Subcutaneous preadipocyte (primary cell): ENCODE results near the gene SLC25A20. TPM values are rescaled to one million over a fixed set of nuclear protein-coding genes. Genes with fewer than 3 reads are reported as not detected.

ENCODE experiments used
- total RNA-seq: library from RNA; depleted of rRNA; stranded (reverse); fragments of >200 nt; gene quantifications from 2 replicates; pipeline ENCODE4 v1.2.3, GENCODE V29; 2012

Gene SLC25A20
- total RNA-seq, result 9.9 and 12.9 TPM in 2 replicates

GRCh38 chr3:48898383-48899234 is at the start of gene SLC25A20:
TSS of gene SLC25A20 (minus strand) at chr3:48898882. CDS start at chr3:48898794, 88 bp downstream.

GRCh38 chr3:48918388-48919214 is 19.9 kb upstream of the SLC25A20 start, which contains the start of gene ARIH2:
TSS of gene ARIH2 (plus strand) at chr3:48918842. CDS start at chr3:48927559, 8,717 bp downstream.

GRCh38 chr3:48847504-48848423 is 50.9 kb downstream of the SLC25A20 start, which contains the start of gene PRKAR2A:
TSS of gene PRKAR2A (minus strand) at chr3:48847874. CDS start at chr3:48847596, 278 bp downstream.

Other genes with a start within 250 kb of the SLC25A20 start
- gene CELSR3, start 236.0 kb downstream of the SLC25A20 start, total RNA-seq, result 0.59 and 0.73 TPM in 2 replicates
- gene NCKIPSD, start 213.0 kb downstream of the SLC25A20 start, total RNA-seq, result 15.1 and 18.0 TPM in 2 replicates
- gene IP6K2, start 181.7 kb downstream of the SLC25A20 start, total RNA-seq, result 35.6 and 47.0 TPM in 2 replicates
- 35.6 and 57.3 TPM in 2 replicates for gene PRKAR2A, start 51.0 kb downstream of the SLC25A20 start, total RNA-seq
- gene ARIH2, start 20.0 kb upstream of the SLC25A20 start, total RNA-seq, result 51.1 and 68.0 TPM in 2 replicates
- gene P4HTM, start 91.4 kb upstream of the SLC25A20 start, total RNA-seq, result 20.5 and 29.4 TPM in 2 replicates
- gene WDR6, start 108.5 kb upstream of the SLC25A20 start, total RNA-seq, result 58.4 and 62.4 TPM in 2 replicates
- 46.9 and 59.9 TPM in 2 replicates for gene DALRD3, start 119.7 kb upstream of the SLC25A20 start, total RNA-seq
- gene NDUFAF3, start 123.2 kb upstream of the SLC25A20 start, total RNA-seq, result 42.8 and 47.8 TPM in 2 replicates
- gene IMPDH2, start 130.5 kb upstream of the SLC25A20 start, total RNA-seq, result 479 and 516 TPM in 2 replicates
- 109 and 145 TPM in 2 replicates for gene QRICH1, start 195.2 kb upstream of the SLC25A20 start, total RNA-seq
- 239 and 293 TPM in 2 replicates for gene QARS1, start 205.9 kb upstream of the SLC25A20 start, total RNA-seq
- 32.0 and 41.1 TPM in 2 replicates for gene USP19, start 221.9 kb upstream of the SLC25A20 start, total RNA-seq
- 193 and 231 TPM in 2 replicates for gene LAMB2, start 234.2 kb upstream of the SLC25A20 start, total RNA-seq